Tibial nerve (tissue), 4 donors: ENCODE data around the gene CRABP1. TPM values are rescaled to one million over a fixed set of nuclear protein-coding genes. Genes with fewer than 3 reads are reported as not detected.

ENCODE experiments used
- DNase-seq, 2 donors: peaks; one replicate each; pipeline ENCODE4 v3.0.0-alpha.2; 2019; ENCODE audit warnings: low spot score in 2 of 2
- H3K27ac ChIP-seq, 4 donors: fragments of 200-600 bp; sonication (generic) in 3 of 4; one replicate each; pipeline ENCODE4 v1.5.1; 2017 to 2019; ENCODE audit warnings: mild to moderate bottlenecking in 1 of 4
- H3K27me3 ChIP-seq, 2 donors: fragments of 200-600 bp; sonication (generic) in 1 of 2; one replicate each; pipeline versions ENCODE4 v1.5.1 to v1.6.0; 2017 to 2019
- H3K36me3 ChIP-seq, 3 donors: fragments of 200-600 bp; sonication (generic); one replicate each; pipeline ENCODE4 v1.5.1; 2018 to 2019
- H3K4me1 ChIP-seq, 4 donors: fragments of 200-600 bp; sonication (generic) in 3 of 4; one replicate each; pipeline ENCODE4 v1.5.1; 2017 to 2019
- H3K4me3 ChIP-seq, 4 donors: fragments of 200-600 bp; sonication (generic) in 3 of 4; one replicate each; pipeline ENCODE4 v1.5.1; 2017 to 2019; ENCODE audit warnings: mild to moderate bottlenecking in 1 of 4, moderate library complexity in 1 of 4
- H3K9me3 ChIP-seq, 4 donors: fragments of 200-600 bp; sonication (generic) in 3 of 4; one replicate each; pipeline ENCODE4 v1.5.1; 2017 to 2019
- CTCF ChIP-seq, 5 experiments: fragments of 200-600 bp in 3 of 5; fragments of 450-650 bp in 2 of 5; sonication (generic) in 3 of 5; IDR thresholded peaks; one replicate each; pipeline ENCODE4 v1.5.1; 2016 to 2019; ENCODE audit warnings: antibody characterized with exemption in 5 of 5, mild to moderate bottlenecking in 3 of 5, moderate library complexity in 2 of 5
- EP300 ChIP-seq, 2 donors: sonication (generic); formaldehyde crosslinking; IDR thresholded peaks; one replicate each; pipeline ENCODE4 v1.6.1; 2017; ENCODE audit warnings: antibody characterized with exemption in 2 of 2, mild to moderate bottlenecking in 1 of 2
- POLR2A ChIP-seq, 2 donors: fragments of 450-650 bp; IDR thresholded peaks; one replicate each; pipeline ENCODE4 v1.6.1; 2017; ENCODE audit warnings: antibody characterized with exemption in 2 of 2, mild to moderate bottlenecking in 2 of 2, moderate library complexity in 2 of 2
- WGBS, 2 donors: methylation state at CpG; one replicate each; pipeline ENCODE4 v1.1.5; 2018; 5-methylcytosine and 5-hydroxymethylcytosine counted together
- total RNA-seq, 4 donors: library from RNA; depleted of rRNA; stranded (reverse); fragments of >200 nt; gene quantifications; one replicate each; pipeline ENCODE4 v1.1.0, GENCODE V29; 2016

Gene CRABP1
- 1 to 10 TPM in 2 of 4 donors, not detected in 2; 1.6 to 6.6 TPM for total RNA-seq

GRCh38 chr15:78340231-78341056 lies at the start of gene CRABP1:
CRABP1 (plus strand) TSS chr15:78340353; CDS start chr15:78340429, 76 bp downstream.
- Histone ChIP-seq H3K27me3 (peaks cover 0 to 82% of the 10 kb centered on the region in 2 donors), H3K4me3 (peak within 1 kb of the TSS in 2 of 4 donors; percentile 9 to 31), H3K36me3 (no peaks in the 10 kb centered on the region), H3K4me1 (peaks cover 0 to 19% (median 7%) of the 10 kb centered on the region in 4 donors), H3K27ac (no peak within 1 kb of the TSS), H3K9me3 (no peaks in the 10 kb centered on the region)
- WGBS, 2 donors: 2 to 3% methylated on average over 34 to 39 of the region's 67 CpGs
- no peak for DNase-seq
- TF ChIP-seq POLR2A (IDR thresholded peaks at IDR 0.05) (no peak), EP300 (IDR thresholded peaks at IDR 0.05) (no peak), CTCF (IDR thresholded peaks at IDR 0.05) (no peak)

GRCh38 chr15:78291052-78291451 lies 49.1 kb upstream of the CRABP1 start:
- TF ChIP-seq EP300 (IDR thresholded peaks at IDR 0.05) (no peak), POLR2A (IDR thresholded peaks at IDR 0.05) (no peak), CTCF (IDR thresholded peaks at IDR 0.05) (no peak)
- Histone ChIP-seq H3K27me3 (no peaks in the 10 kb centered on the region), H3K36me3 (peaks cover 0 to 88% (median 0%) of the 10 kb centered on the region in 3 donors), H3K27ac (no peak overlapping the region), H3K4me1 (no peaks in the 10 kb centered on the region), H3K4me3 (no peak overlapping the region), H3K9me3 (no peaks in the 10 kb centered on the region)
- no peak for DNase-seq
- 67 to 73% methylated on average over 2 of the region's 2 CpGs for WGBS, 2 donors

- no peaks in the 10 kb centered on the region for H3K27me3 ChIP-seq
These were observed 48.5 kb upstream of the CRABP1 start for GRCh38 chr15:78291698-78292097.

GRCh38 chr15:78292219-78292618 lies 47.9 kb upstream of the CRABP1 start:
- no peaks in the 10 kb centered on the region for H3K27me3 ChIP-seq
- H3K27ac ChIP-seq: no peak overlapping the region
- no peaks in the 10 kb centered on the region for H3K9me3 ChIP-seq
- DNase-seq: no peak
- no peaks in the 10 kb centered on the region for H3K4me1 ChIP-seq
- WGBS, 2 donors: 96 to 97% methylated on average over 1 of the region's 1 CpG
- TF ChIP-seq POLR2A (IDR thresholded peaks at IDR 0.05) (no peak), CTCF (IDR thresholded peaks at IDR 0.05) (no peak), EP300 (IDR thresholded peaks at IDR 0.05) (no peak)
- H3K4me3 ChIP-seq: no peak overlapping the region
- peaks cover 0 to 76% (median 0%) of the 10 kb centered on the region in 3 donors for H3K36me3 ChIP-seq

More at GRCh38 chr15:78291698-78292097, 48.5 kb upstream of the CRABP1 start:
- Histone ChIP-seq H3K4me1 (no peaks in the 10 kb centered on the region), H3K36me3 (peaks cover 0 to 81% (median 0%) of the 10 kb centered on the region in 3 donors), H3K4me3 (no peak overlapping the region), H3K9me3 (no peaks in the 10 kb centered on the region), H3K27ac (no peak overlapping the region)
- DNase-seq: no peak
- WGBS, 2 donors: 95 to 100% methylated on average over 2 of the region's 2 CpGs
- TF ChIP-seq CTCF (IDR thresholded peaks at IDR 0.05) (no peak), EP300 (IDR thresholded peaks at IDR 0.05) (no peak), POLR2A (IDR thresholded peaks at IDR 0.05) (no peak)
